Activated CD8-positive, alpha-beta memory T cell treated with anti-CD3 and anti-CD28 coated beads, Interleukin-2, amount 50 U/mL, for 1 hour (primary cell): ENCODE measurements around the gene CLDN6.
"Not testable (repeated sequence)": the region's sequence is repeated elsewhere in the genome, so short reads cannot be mapped to it uniquely, and the experiment has no call there.

Experiments
- DNase-seq: peaks from one replicate; pipeline ENCODE4 v3.0.0-alpha.2; 2020; ENCODE audit errors: extremely low read depth

Gene CLDN6

GRCh38 chr16:3052571-3053329 is 34.8 kb upstream of the CLDN6 start:
- not testable (repeated sequence) for DNase-seq

- no peak for DNase-seq
Measured at GRCh38 chr16:3051494-3051893, 33.5 kb upstream of the CLDN6 start.

GRCh38 chr16:3051009-3051408 is 33.0 kb upstream of the CLDN6 start:
- no peak for DNase-seq

GRCh38 chr16:3050487-3050886 is 32.5 kb upstream of the CLDN6 start:
- DNase-seq: no peak

GRCh38 chr16:3049921-3050481 is 32.0 kb upstream of the CLDN6 start:
- no peak for DNase-seq

GRCh38 chr16:3047387-3047720 is 29.4 kb upstream of the CLDN6 start:
- no peak for DNase-seq

GRCh38 chr16:3046641-3047386 is 28.8 kb upstream of the CLDN6 start:
- no peak for DNase-seq

- no peak for DNase-seq
Measured at GRCh38 chr16:3045758-3046640, 28.0 kb upstream of the CLDN6 start, which contains the start of gene MMP25. TSS of gene MMP25 (plus strand) at chr16:3046561. CDS start at chr16:3046918, 357 bp downstream.

- no peak for DNase-seq
Measured at GRCh38 chr16:3044708-3045107, 26.7 kb upstream of the CLDN6 start.

- no peak for DNase-seq
Measured at GRCh38 chr16:3042376-3042775, 24.4 kb upstream of the CLDN6 start.

GRCh38 chr16:3038896-3039295 is 20.9 kb upstream of the CLDN6 start:
- no peak for DNase-seq

- no peak for DNase-seq
Measured at GRCh38 chr16:3038256-3038655, 20.3 kb upstream of the CLDN6 start.

- no peak for DNase-seq
Measured at GRCh38 chr16:3036726-3037315, 18.8 kb upstream of the CLDN6 start, which contains the start of gene BICDL2. TSS of gene BICDL2 (minus strand) at chr16:3036944. CDS start at chr16:3035496, 1,448 bp downstream.

- DNase-seq: no peak
Measured at GRCh38 chr16:3035972-3036725, 18.2 kb upstream of the CLDN6 start.

- DNase-seq: no peak
Measured at GRCh38 chr16:3035289-3035971, 17.4 kb upstream of the CLDN6 start.

- DNase-seq: no peak
Measured at GRCh38 chr16:3032624-3033023, 14.6 kb upstream of the CLDN6 start.

GRCh38 chr16:3030222-3031212 is 12.5 kb upstream of the CLDN6 start:
- no peak for DNase-seq

GRCh38 chr16:3029491-3030221 is 11.7 kb upstream of the CLDN6 start:
- DNase-seq: no peak
